Renal pelvis (tissue), 12 donors: Measurements from ENCODE around the gene EYA2. TPM values are rescaled to one million over a fixed set of nuclear protein-coding genes. Genes with fewer than 3 reads are reported as not detected.
"Not testable (repeated sequence)": the region's sequence is repeated elsewhere in the genome, so short reads cannot be mapped to it uniquely, and the experiment has no call there.

ENCODE experiments used
- DNase-seq: peaks from one replicate; pipeline ENCODE4 v3.0.0-alpha.2; 2013
- long read RNA-seq, 16 experiments: transcript quantifications; one replicate each; lab custom pipeline, GENCODE V29; 2026
- polyA plus RNA-seq, 3 donors: library from polyadenylated mRNA; unstranded; fragments of 120-200 nt; gene quantifications; one replicate each; pipeline ENCODE4 v1.2.1, GENCODE V29; 2013; ENCODE audit not compliant: insufficient read length in 3 of 3

Gene EYA2, protein sequence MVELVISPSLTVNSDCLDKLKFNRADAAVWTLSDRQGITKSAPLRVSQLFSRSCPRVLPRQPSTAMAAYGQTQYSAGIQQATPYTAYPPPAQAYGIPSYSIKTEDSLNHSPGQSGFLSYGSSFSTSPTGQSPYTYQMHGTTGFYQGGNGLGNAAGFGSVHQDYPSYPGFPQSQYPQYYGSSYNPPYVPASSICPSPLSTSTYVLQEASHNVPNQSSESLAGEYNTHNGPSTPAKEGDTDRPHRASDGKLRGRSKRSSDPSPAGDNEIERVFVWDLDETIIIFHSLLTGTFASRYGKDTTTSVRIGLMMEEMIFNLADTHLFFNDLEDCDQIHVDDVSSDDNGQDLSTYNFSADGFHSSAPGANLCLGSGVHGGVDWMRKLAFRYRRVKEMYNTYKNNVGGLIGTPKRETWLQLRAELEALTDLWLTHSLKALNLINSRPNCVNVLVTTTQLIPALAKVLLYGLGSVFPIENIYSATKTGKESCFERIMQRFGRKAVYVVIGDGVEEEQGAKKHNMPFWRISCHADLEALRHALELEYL
- under 1 TPM; 0.53 to 0.81 (median 0.78) TPM for polyA plus RNA-seq
- long read RNA-seq, donor 1, result 0 reads
- long read RNA-seq, donor 2, partial matches to known transcripts, result 0 of 1 reads
- long read RNA-seq, donor 2, other reads (novel, unspliced or antisense), result 0 of 1 reads
- long read RNA-seq, donor 3, result 0 reads
- long read RNA-seq, donor 4, result 0 reads
- long read RNA-seq, donor 5, result 0 reads
- long read RNA-seq, donor 6, result 0 reads
- long read RNA-seq, donor 7, partial matches to known transcripts, result 0 of 1 reads
- long read RNA-seq, donor 7, other reads (novel, unspliced or antisense), result 0 of 1 reads
- long read RNA-seq, donor 8, result 0 reads
- long read RNA-seq, donor 9, result 0 reads
- long read RNA-seq, donor 10, result 0 reads
- long read RNA-seq, donor 11, result 0 reads
- long read RNA-seq, donor 12, partial matches to known transcripts, result 0 of 1 reads
- long read RNA-seq, donor 12, other reads (novel, unspliced or antisense), result 0 of 1 reads
- long read RNA-seq, donor 13, result 0 reads
- long read RNA-seq, donor 14, result 0 reads
- long read RNA-seq, donor 15, result 0 reads
- long read RNA-seq, donor 16, result 0 reads

DNA sequence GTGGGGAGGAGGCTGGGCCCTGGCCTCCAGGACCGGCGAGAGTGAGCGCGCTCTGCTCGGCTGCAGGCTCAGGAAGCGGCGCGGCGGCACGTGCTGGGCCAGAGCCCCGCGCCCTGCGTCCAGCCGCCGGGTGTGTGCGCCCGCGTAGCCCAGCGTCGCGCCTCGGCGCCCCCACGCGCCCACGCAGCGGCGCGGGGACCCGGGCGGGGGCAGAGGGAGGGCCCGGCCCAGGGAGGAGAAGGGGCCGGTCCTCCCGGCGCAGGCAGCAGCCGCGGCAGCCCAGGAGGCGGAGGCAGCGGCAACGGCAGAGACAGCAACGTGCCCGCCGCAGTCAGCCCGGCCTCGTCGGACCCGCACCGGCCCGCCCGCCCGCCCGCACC is at the start of gene EYA2:
Gene EYA2 (plus strand): TSS at position 265 of the 380 bp plus-strand sequence. CDS start 95,168 bp downstream, outside the sequence.
- peak; percentile 26 for DNase-seq

GRCh38 chr20:46844965-46845364 is 49.7 kb upstream of the EYA2 start:
- no peak for DNase-seq

GRCh38 chr20:46849269-46849668 is 45.4 kb upstream of the EYA2 start:
- DNase-seq, result no peak

GRCh38 chr20:46849751-46850150 is 44.9 kb upstream of the EYA2 start:
- no peak for DNase-seq

GRCh38 chr20:46850416-46850815 is 44.2 kb upstream of the EYA2 start:
- peak; percentile 65 for DNase-seq

GRCh38 chr20:46850896-46851295 is 43.7 kb upstream of the EYA2 start:
- no peak for DNase-seq

DNA sequence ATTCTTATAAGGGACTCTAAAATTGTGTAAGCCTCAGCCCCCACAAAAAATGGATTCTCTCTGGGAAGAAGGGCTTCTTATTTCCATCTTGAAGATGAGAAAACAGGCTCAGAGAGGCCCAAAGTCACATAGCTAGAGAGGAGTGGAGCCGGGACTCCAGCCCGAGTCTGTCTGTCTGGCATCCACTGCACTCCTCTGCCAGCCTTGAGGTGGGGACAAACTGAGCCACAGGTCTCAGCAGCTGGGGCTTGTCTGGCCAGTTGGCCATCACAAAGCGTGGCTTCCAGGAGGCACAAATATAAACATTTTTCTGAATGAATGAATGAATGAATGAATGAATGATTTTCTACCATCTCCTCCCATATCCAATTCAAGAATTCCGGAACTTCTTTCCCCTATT is 42.9 kb upstream of the EYA2 start:
- no peak for DNase-seq

DNA sequence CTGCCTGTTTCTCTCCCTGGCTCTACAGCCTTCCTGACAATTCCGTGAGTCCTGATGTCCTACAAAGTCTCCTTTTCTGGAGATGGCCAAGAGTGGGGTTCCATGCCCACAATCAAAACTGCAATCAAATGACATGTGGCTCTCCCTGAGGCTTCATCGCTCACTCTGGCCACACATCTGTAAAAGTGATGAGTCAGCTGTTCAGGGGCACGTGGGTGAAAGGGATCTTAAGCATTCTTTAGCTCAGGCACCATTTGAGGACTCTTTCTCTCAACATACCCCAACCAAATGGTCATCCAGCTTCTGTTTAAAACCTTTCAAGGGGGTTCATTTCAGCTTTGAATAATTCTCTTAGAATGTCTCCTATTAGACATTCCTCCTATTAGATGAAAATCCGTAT is 42.3 kb upstream of the EYA2 start:
- DNase-seq, result no peak

- DNase-seq, result no peak
These were observed 40.7 kb upstream of the EYA2 start for GRCh38 chr20:46853926-46854325.

DNA sequence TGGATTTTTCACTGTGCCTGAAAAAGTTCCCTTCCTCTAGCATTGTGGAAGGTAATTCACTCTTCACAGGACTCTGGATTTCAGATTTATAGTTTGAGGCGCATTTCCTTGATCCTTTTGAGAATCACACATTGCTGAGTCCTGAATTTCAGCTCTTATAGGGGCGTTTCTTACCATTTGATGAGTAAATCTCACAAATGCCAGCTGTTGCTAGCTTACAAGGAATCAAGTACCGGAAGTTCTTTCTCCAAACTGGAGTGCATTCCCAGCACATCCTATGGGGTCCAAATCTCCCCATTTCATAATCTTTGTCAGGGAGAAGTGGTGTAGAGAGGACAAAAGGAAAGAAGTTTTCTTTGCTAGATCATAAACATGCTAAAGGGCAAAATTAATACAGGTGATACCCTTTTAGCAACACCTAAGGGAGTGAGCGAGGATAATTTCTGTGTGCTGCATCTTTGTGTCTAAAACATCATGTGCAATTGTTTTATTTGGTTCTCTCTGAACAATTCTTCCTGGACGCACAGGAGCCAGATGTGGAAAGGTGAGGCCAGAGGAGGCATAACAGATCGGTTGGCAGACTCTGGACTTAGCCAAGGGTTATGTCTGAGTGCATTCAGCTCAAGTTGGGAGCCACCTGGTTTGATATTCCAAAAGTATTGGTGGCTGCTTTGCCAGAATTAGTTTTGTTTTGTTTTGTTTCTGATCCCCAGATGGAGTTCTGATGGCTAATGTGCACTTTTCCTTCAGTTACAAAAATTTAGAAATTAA is 37.4 kb upstream of the EYA2 start:
- DNase-seq, result peak; percentile 9

- no peak for DNase-seq
These were observed 28.8 kb upstream of the EYA2 start for GRCh38 chr20:46865824-46866223.

DNA sequence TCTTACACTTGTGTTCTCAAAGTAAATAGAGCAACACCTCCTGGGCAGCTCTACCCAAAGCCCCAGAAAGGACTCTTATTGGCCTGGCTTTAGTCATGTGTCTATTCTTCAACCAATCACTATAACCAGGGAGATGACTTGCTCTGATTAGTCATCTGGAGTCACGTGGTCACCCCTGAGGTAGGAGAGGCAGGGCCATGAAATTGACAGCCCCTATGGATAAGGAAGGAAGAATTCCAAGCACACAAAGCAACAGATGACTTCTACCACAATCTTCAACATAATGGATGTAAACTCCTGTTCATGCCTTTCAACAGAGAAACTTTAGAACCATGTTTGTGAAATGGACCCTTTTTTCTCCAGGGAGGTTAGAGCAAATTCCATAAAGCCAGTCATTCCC is 24.6 kb upstream of the EYA2 start:
- DNase-seq, result no peak

DNA sequence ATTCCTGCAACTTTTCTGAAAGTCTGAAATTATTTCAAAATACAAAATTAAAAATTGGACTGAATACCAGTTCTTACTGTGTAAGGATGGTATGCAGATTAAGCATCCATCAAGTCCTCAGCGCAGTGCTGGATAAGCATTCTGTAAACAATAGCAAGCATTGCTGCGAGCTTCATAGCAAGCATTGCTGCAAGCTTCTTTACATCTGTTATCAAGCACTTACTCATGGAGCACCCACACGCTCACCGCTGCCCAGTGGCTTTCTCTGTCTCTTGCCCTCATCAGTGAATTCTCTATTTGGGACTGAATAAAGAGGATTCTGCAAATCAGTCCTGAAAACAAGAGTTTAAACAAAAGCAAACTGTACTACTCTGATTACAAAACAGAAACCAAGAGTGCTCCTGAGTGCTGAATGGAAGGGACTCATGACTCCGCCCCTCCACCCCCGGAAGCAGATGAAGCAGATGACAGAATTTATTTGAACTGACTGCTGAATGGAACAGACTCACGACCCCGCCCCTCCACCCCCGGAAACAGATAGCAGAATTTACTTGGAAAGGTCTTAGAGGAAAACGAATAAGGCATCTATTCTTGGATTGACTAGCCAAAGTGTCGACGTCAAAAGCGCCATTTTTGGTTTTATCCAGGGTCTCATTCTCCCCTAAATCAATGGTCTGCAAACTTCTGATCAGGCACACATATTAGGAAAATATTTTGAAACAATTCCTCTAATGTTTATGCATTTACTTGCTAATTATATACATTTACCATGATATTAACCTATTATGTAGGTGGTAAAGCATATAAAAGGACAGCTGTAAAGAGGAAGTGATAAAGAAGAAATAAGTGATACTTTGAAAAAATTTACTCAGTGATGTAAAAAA is 22.1 kb upstream of the EYA2 start:
- DNase-seq, result no peak

GRCh38 chr20:46875059-46875458 is 19.6 kb upstream of the EYA2 start:
- DNase-seq, result no peak

- no peak for DNase-seq
These were observed 15.3 kb upstream of the EYA2 start for GRCh38 chr20:46879386-46879785.

GRCh38 chr20:46879963-46880362 is 14.7 kb upstream of the EYA2 start:
- DNase-seq, result not testable (repeated sequence)

GRCh38 chr20:46883892-46884291 is 10.8 kb upstream of the EYA2 start:
- no peak for DNase-seq

- no peak for DNase-seq
These were observed 4.0 kb upstream of the EYA2 start for GRCh38 chr20:46890682-46891081.

GRCh38 chr20:46893051-46893450 is 1.6 kb upstream of the EYA2 start:
- DNase-seq, result no peak

- no peak for DNase-seq
These were observed 615 bp upstream of the EYA2 start for GRCh38 chr20:46893877-46894578.
